GM18498 (cell line): ENCODE data around the gene IL17C.
"Not testable (repeated sequence)": the region's sequence is repeated elsewhere in the genome, so short reads cannot be mapped to it uniquely, and the experiment has no call there.

Experiments used
- ATAC-seq: cut with Tn5 transposase; IDR thresholded peaks from one replicate; pipeline ENCODE4 v1.9.1; 2021; ENCODE audit warnings: mild to moderate bottlenecking, moderate library complexity; ENCODE audit not compliant: unreplicated experiment

Gene IL17C

DNA sequence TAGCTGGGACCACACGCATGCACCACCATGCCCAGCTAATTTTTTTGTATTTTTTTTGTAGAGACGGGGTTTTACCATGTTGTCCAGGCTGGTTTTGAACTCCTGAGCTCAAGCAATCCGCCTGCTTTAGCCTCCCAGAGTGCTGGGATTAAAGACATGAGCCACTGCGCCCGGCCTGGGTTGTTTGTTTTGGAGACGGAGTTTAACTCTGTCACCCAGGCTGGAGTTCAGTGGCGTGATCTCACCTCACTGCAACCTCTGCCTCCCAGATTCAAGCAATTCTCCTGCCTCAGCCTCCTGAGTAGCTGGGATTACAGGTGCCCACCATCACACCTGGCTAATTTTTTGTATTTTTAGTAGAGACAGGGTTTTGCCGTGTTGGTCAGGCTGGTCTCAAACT, 28.9 kb upstream of the IL17C start:
- ATAC-seq: not testable (repeated sequence)

DNA sequence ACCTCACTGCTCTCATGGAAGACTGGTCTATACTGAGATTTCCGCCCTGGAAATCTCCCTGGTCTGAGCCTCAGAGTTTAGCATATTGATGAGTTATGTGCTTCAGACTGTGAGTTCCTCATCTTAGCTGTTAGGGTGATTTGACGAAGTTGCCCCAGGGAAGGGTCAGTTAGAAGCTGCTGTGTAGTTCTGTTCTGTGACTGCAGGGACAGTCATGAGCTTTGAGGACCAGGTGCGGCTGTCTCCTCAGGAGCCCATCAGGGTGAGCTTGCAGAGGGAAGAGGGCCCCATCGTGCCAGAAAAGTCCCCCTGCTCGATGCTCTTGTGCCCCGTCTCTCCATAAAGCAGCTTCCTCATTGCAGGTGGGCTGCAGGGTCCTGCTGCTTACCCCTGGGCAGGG, 28.3 kb upstream of the IL17C start:
- no peak for ATAC-seq

DNA sequence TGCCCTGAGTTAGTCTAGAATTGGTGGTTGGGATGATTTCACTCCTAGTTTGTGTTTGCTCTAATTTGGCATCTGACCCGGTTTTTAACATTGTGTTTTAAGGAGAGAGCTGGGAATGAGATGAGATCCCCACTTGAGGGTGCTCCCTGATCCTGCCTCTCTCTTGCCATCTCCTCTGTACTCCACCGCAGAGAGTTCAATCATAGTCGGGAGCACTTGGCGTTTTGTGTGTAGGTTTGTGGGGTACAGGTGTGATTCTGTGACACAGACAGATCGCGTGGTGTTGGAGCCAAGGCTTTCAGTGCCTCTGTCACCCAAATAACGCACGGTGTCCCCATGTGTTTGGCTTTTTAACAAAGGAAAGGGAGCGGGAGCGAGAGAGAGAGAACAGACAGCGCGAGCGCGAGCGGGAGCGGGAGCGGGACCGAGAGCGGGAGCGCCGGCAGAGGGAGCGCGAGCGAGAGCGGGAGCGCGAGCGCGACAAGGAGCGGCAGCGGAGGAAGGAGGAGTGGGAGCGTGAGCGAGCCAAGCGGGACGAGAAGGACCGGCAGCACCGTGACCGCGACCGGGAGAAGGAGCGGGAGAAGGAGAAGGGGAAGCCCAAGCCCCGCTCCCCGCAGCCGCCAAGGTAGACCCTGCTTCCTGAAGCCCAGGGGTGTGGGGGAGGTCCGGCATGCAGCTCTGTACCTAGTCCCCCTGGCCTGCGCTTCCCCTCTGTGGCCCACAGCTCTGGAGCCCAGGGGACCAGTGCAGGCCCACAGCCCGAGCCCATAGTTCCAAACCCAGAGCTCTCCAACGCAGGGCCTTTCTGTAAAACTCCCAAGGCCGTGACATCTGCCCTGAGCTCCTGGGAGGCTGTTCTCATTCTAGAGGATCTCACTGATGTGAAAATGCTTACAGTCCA, 27.2 kb upstream of the IL17C start:
- no peak for ATAC-seq

- no peak for ATAC-seq
Measured at GRCh38 chr16:88613293-88613692, 25.1 kb upstream of the IL17C start.

GRCh38 chr16:88613911-88614817, 24.2 kb upstream of the IL17C start:
- no peak for ATAC-seq

DNA sequence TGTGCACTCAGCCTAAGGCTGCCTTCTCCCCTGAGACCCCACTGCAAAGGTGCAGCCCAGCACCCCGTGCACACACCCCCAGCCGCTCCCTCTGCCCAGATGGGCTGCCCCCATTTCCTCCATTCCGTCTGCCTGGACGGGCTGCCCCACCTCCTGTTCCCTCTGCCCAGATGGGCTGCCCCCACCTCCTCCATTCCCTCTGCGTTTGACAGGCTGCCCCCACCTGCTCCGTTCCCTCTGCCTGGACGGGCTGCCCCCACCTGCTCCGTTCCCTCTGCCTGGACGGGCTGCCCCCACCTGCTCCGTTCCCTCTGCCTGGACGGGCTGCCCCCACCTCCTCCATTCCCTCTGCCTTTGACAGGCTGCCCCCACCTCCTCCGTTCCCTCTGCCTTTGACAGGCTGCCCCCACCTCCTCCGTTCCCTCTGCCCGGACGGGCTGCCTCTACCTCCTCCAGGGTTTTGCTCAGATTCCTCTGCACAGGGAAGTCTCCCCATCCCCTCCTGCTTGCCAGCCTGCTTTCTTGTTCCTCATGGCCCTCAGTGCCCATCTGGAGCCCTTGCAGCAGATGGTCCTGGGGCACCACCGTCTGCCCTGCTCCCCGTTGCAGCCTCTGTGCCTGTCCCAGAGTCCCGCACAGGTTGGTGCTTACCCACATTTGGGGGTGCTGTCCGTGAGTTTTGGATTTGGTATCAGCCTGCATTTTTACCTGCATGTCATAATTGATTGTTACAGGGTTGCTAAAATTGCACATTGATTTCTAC, 23.4 kb upstream of the IL17C start:
- no peak for ATAC-seq

DNA sequence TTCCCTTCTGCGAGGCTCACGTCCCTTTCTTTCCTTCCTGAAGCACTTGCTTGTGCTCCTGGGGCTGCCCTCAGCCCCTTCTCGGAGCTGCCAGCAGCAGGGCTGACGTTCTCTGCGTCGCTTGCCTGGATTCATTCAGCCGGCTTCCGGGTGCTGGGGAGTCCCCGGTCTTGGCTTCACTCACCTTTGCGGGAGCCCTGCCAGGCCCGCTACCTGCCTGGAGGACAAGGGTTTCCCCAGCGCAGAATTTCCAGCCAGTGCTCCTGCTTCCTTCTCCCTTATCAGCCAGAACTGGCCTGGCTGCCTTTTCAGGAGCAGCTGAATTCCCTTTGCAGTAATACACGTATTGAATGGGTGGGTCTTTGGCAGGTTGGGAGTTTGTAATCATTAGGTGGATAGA, 22.1 kb upstream of the IL17C start:
- no peak for ATAC-seq

GRCh38 chr16:88616736-88617135, 21.6 kb upstream of the IL17C start:
- ATAC-seq: no peak

DNA sequence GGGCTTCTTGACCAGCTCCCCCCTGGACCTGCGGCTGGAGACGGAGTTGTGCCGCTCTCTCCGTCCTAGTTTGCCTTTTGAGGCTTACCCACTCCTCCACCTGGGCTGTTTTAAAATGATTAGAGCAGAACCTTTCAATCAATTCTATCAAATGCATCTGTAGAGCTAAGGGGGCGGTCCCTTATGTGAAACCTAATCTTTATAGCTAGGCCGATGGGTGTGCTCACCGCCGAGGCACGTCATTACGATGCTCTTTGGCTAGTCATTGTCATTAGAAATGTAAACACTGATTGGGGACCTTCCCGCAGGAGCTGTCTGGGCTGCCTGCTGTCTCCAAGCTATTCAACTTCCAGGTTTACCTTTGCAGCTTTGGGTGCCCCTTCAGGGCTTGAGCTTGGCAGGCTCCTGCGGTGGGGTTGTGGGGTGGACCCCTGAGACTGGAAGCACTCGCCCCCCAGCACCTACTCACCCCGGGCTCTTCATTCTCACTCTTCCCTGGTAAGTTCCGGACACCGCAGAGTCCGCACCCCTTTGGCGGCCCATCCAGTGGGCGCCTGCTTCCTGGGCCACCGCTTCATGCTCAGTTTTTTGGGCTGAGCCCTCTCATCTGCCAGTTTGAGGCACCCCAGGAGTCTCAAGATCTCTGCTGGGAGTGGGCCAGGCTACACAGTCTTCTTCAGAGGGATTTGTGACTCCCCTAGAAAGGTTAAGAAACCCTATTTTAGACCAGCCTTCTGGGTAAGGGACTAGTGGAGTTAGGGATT, 20.9 kb upstream of the IL17C start:
- no peak for ATAC-seq

- no peak for ATAC-seq
Measured at GRCh38 chr16:88618182-88618955, 20.0 kb upstream of the IL17C start.

DNA sequence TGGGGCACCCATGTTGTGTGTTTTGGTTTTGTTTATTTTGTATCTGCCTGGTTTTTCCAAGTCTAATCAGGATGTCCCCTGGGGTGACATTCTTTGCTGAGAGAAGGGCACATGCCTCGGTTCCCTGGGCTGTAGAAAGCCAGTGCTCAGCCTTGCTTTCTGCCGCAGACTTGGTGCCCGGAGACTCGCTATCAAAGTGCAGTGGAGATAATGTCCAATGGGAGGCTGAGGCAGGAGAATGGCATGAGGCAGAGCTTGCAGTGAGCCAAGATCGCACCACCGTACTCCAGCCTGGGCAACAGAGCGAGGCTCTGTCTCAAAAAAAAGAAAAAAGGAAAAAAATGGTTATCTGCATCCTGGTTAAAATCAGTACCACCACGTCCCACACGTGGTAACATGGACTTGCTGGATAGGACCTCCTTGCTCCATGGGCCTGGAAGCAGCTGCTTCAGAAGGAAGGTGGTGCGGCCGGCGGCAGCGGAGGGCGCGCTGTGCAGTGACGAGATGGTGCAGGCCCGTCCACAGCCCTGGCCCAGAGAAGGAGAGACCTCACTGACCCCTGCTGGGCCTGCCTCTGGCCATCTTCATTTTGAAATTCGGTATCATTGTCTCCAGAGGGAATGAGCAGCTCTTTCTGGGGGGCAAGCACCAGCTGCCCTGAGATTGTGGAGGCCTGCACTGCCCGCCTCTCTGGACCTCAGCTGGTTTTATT, 19.3 kb upstream of the IL17C start:
- ATAC-seq: no peak

- no peak for ATAC-seq
Measured at GRCh38 chr16:88619859-88620815, 18.2 kb upstream of the IL17C start.

DNA sequence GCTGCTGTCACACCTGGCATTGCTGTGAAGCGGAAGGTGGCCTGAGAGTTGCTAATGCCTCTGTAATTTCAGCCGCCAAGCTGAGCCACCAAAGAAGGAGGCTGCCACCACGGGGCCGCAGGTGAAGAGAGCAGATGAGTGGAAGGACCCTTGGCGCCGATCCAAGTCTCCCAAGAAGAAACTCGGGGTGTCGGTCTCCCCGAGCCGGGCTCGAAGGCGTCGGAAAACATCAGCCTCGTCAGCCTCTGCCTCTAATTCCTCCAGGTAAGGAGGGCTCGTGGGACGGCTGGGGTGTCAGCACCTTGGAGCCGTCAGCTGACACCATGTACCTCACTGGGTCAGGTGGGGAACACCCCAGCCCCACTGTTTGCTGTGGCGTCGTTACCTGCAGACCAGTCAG, 16.2 kb upstream of the IL17C start:
- no peak for ATAC-seq

DNA sequence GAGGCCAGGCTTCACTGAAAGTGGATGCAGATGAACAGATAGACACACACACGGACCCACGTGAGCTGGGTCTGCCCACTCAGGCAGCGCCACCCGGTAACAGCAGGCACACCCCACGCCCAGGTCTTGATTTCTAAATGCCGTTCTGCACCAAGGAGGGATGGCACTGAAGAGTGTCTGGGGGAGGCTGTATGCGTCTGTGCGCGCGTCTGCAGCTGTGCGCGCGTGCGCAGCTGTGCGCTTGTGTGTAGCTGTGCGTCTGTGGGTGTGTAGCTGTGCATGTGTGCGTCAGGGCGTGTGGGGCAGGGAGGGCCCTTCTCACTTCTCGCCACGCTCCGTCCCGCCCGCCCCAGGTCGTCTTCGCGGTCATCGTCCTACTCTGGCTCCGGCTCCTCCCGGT, 15.5 kb upstream of the IL17C start:
- no peak for ATAC-seq

- ATAC-seq: no peak
Measured at GRCh38 chr16:88623858-88624257, 14.5 kb upstream of the IL17C start.

DNA sequence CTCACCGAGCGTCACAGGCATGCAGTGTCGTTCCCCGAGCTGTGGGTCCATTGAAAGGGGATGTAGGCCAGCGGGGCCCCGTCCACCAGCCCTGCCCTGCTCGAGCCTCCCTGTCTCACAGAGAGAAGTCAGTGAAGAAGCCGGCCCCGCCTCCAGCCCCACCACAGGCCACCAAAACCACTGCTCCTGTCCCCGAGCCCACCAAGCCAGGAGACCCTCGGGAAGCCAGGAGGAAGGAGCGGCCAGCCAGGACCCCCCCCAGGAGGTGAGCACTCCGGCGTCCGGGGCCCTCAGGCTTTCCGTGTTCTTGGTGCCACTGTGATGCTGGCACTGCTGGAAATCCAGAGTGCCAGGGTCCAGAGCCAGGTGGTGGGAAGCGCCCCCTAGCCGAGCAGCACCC, 13.9 kb upstream of the IL17C start:
- no peak for ATAC-seq

- ATAC-seq: no peak
Measured at GRCh38 chr16:88624977-88625576, 13.3 kb upstream of the IL17C start.
